ENCODE results near the gene GALK2.

DNA sequence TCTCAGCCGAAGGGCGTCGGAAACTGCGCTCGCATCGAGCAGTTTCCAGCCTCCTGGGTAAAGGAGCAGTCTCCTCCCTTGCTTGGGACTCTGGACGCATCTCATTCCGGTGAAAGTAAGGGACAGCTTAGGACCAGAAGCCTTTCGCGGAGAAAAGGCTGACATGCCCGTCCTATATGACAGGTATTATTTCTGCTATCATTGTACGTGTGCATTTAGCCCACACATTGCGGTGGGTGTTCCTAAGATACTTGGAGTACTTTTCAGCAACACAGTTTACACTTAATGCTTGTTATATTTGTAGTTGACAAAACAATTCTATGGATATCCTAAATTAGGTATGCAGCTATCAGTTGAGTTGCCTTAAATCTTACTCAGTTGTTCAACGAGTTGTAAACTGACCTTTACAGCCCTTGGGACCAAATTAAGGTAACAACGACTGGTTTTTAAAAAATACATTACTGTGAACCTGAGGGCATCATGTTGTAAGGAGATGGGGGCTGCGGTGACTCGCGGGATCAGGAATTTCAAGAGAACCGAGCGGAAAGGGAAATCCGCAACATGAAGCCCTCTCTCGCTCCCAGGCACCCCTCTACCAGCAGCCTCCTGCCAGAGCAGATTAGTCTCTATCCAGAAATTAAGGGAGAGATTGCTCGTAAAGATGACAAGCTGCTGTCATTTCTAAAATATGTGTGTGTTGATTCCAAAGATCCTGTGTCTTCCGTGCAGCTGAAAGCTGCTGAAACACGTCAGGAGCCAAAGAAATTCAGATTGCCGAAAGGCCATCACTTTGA lies 14.0 kb upstream of the GALK2 start:
- TF ChIP-seq CREB1 (CRISPR knock-in tag; IDR thresholded peaks at IDR 0.05; ENCODE audit: low read depth): no peak
- TF ChIP-seq, protein P1, sequence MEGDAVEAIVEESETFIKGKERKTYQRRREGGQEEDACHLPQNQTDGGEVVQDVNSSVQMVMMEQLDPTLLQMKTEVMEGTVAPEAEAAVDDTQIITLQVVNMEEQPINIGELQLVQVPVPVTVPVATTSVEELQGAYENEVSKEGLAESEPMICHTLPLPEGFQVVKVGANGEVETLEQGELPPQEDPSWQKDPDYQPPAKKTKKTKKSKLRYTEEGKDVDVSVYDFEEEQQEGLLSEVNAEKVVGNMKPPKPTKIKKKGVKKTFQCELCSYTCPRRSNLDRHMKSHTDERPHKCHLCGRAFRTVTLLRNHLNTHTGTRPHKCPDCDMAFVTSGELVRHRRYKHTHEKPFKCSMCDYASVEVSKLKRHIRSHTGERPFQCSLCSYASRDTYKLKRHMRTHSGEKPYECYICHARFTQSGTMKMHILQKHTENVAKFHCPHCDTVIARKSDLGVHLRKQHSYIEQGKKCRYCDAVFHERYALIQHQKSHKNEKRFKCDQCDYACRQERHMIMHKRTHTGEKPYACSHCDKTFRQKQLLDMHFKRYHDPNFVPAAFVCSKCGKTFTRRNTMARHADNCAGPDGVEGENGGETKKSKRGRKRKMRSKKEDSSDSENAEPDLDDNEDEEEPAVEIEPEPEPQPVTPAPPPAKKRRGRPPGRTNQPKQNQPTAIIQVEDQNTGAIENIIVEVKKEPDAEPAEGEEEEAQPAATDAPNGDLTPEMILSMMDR (conservative IDR thresholded peaks at IDR 0.05; ENCODE audit: low read depth in 2 of 2): no peak
- 0 out of 2 replicates have a peak, but pooled peaks have one; percentile 69 for TF ChIP-seq POLR2AphosphoS5 (IDR thresholded peaks at IDR 0.05; ENCODE audit: low read depth)
- TF ChIP-seq, protein P2, sequence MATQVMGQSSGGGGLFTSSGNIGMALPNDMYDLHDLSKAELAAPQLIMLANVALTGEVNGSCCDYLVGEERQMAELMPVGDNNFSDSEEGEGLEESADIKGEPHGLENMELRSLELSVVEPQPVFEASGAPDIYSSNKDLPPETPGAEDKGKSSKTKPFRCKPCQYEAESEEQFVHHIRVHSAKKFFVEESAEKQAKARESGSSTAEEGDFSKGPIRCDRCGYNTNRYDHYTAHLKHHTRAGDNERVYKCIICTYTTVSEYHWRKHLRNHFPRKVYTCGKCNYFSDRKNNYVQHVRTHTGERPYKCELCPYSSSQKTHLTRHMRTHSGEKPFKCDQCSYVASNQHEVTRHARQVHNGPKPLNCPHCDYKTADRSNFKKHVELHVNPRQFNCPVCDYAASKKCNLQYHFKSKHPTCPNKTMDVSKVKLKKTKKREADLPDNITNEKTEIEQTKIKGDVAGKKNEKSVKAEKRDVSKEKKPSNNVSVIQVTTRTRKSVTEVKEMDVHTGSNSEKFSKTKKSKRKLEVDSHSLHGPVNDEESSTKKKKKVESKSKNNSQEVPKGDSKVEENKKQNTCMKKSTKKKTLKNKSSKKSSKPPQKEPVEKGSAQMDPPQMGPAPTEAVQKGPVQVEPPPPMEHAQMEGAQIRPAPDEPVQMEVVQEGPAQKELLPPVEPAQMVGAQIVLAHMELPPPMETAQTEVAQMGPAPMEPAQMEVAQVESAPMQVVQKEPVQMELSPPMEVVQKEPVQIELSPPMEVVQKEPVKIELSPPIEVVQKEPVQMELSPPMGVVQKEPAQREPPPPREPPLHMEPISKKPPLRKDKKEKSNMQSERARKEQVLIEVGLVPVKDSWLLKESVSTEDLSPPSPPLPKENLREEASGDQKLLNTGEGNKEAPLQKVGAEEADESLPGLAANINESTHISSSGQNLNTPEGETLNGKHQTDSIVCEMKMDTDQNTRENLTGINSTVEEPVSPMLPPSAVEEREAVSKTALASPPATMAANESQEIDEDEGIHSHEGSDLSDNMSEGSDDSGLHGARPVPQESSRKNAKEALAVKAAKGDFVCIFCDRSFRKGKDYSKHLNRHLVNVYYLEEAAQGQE (IDR thresholded peaks at IDR 0.05; ENCODE audit: unreplicated experiment): no peak
- no peak for TF ChIP-seq EZH2phosphoT487 (IDR thresholded peaks at IDR 0.05; ENCODE audit: unreplicated experiment)
- no peak for TF ChIP-seq EZH2 (IDR thresholded peaks at IDR 0.05; ENCODE audit: low read depth, unreplicated experiment)
- no peak for TF ChIP-seq ZNF114 (CRISPR knock-in tag; IDR thresholded peaks at IDR 0.05)
- no peak for TF ChIP-seq JUNB (IDR thresholded peaks at IDR 0.05; ENCODE audit: unreplicated experiment)
- TF ChIP-seq, protein P3, sequence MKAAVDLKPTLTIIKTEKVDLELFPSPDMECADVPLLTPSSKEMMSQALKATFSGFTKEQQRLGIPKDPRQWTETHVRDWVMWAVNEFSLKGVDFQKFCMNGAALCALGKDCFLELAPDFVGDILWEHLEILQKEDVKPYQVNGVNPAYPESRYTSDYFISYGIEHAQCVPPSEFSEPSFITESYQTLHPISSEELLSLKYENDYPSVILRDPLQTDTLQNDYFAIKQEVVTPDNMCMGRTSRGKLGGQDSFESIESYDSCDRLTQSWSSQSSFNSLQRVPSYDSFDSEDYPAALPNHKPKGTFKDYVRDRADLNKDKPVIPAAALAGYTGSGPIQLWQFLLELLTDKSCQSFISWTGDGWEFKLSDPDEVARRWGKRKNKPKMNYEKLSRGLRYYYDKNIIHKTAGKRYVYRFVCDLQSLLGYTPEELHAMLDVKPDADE (IDR thresholded peaks at IDR 0.05): no peak
